ENCODE data around the gene PKD1. TPM values are rescaled to one million over a fixed set of nuclear protein-coding genes. Genes with fewer than 3 reads are reported as not detected.

The PKD1 gene
- polyA plus RNA-seq (2014; cell fraction: cytosol; rRNA removed), result 80.0 and 122 TPM in 2 replicates
- polyA plus RNA-seq (2014; cell fraction: nucleus; rRNA removed), result 608 and 841 TPM in 2 replicates

- peak; percentile 92 for DNase-seq (ENCODE audit: low spot score)
These were observed at the start of gene PKD1 for GRCh38 chr16:2135770-2136490. PKD1 (minus strand) TSS chr16:2135898; CDS start chr16:2135689, 209 bp downstream.

- DNase-seq (ENCODE audit: low spot score), result no peak
These were observed 49.3 kb upstream of the PKD1 start for GRCh38 chr16:2184962-2185361.

- no peak for DNase-seq (ENCODE audit: low spot score)
These were observed 48.6 kb upstream of the PKD1 start for GRCh38 chr16:2184346-2184745.

- no peak for DNase-seq (ENCODE audit: low spot score)
These were observed 48.0 kb upstream of the PKD1 start for GRCh38 chr16:2183671-2184070.

GRCh38 chr16:2181952-2182351 is 46.3 kb upstream of the PKD1 start:
- no peak for DNase-seq (ENCODE audit: low spot score)

- no peak for DNase-seq (ENCODE audit: low spot score)
These were observed 45.5 kb upstream of the PKD1 start for GRCh38 chr16:2180962-2181923.

GRCh38 chr16:2180461-2180860 is 44.8 kb upstream of the PKD1 start:
- DNase-seq (ENCODE audit: low spot score), result no peak

- no peak for DNase-seq (ENCODE audit: low spot score)
These were observed 43.9 kb upstream of the PKD1 start for GRCh38 chr16:2179576-2179975.

GRCh38 chr16:2179107-2179501 is 43.4 kb upstream of the PKD1 start:
- no peak for DNase-seq (ENCODE audit: low spot score)

GRCh38 chr16:2178321-2179106 is 42.8 kb upstream of the PKD1 start:
- no peak for DNase-seq (ENCODE audit: low spot score)

- DNase-seq (ENCODE audit: low spot score), result no peak
These were observed 41.9 kb upstream of the PKD1 start for GRCh38 chr16:2177561-2177960.

GRCh38 chr16:2177101-2177500 is 41.4 kb upstream of the PKD1 start:
- no peak for DNase-seq (ENCODE audit: low spot score)

GRCh38 chr16:2176047-2176446 is 40.3 kb upstream of the PKD1 start:
- DNase-seq (ENCODE audit: low spot score), result no peak

- DNase-seq (ENCODE audit: low spot score), result no peak
These were observed 39.8 kb upstream of the PKD1 start for GRCh38 chr16:2175454-2175853.

- no peak for DNase-seq (ENCODE audit: low spot score)
These were observed 38.9 kb upstream of the PKD1 start for GRCh38 chr16:2174396-2175131.

- no peak for DNase-seq (ENCODE audit: low spot score)
These were observed 38.2 kb upstream of the PKD1 start for GRCh38 chr16:2173916-2174315.

- no peak for DNase-seq (ENCODE audit: low spot score)
These were observed 37.7 kb upstream of the PKD1 start for GRCh38 chr16:2173366-2173765.

- no peak for DNase-seq (ENCODE audit: low spot score)
These were observed 37.1 kb upstream of the PKD1 start for GRCh38 chr16:2172688-2173335.

GRCh38 chr16:2171601-2172178 is 36.0 kb upstream of the PKD1 start:
- no peak for DNase-seq (ENCODE audit: low spot score)

Data from SK-N-DZ (cell line).